WTC11 (cell line): ENCODE results near the gene AMACR.

Experiments used
- AR ChIP-seq: fragments of 250-450 bp; sonication (Bioruptor Pico); IDR thresholded peaks from 2 replicates; pipeline ENCODE4 v1.9.0; 2021; ENCODE audit warnings: mild to moderate bottlenecking
- ARID4B ChIP-seq: sonication (generic); formaldehyde crosslinking; IDR thresholded peaks from 2 replicates; pipeline ENCODE4 v1.8.0; 2023; ENCODE audit warnings: missing genetic modification reagents, mild to moderate bottlenecking, borderline replicate concordance
- CREB1 ChIP-seq: sonication (generic); formaldehyde crosslinking; IDR thresholded peaks from 2 replicates; pipeline ENCODE4 v1.8.0; 2023; ENCODE audit warnings: mild to moderate bottlenecking, missing genetic modification reagents
- CREM ChIP-seq: sonication (generic); formaldehyde crosslinking; IDR thresholded peaks from 2 replicates; pipeline ENCODE4 v1.8.1; 2022; ENCODE audit warnings: mild to moderate bottlenecking, missing genetic modification reagents, moderate library complexity
- CTCF ChIP-seq: fragments of 200-600 bp; IDR thresholded peaks from 2 replicates; pipeline ENCODE4 v1.8.0; 2022; ENCODE audit warnings: antibody characterized with exemption
- JUN ChIP-seq: sonication (generic); formaldehyde crosslinking; IDR thresholded peaks from 2 replicates; pipeline ENCODE4 v1.8.0; 2023; ENCODE audit warnings: mild to moderate bottlenecking, missing genetic modification reagents
- NR2C2 ChIP-seq: sonication (generic); formaldehyde crosslinking; IDR thresholded peaks from 2 replicates; pipeline ENCODE4 v1.8.0; 2022; ENCODE audit warnings: mild to moderate bottlenecking, missing genetic modification reagents
- NR3C1 ChIP-seq: sonication (generic); formaldehyde crosslinking; conservative IDR thresholded peaks from 2 replicates; pipeline ENCODE4 v1.8.1; 2023; ENCODE audit warnings: low read depth, mild to moderate bottlenecking, missing genetic modification reagents
- SMAD3 ChIP-seq: sonication (generic); formaldehyde crosslinking; IDR thresholded peaks from 2 replicates; pipeline ENCODE4 v1.8.0; 2022; ENCODE audit warnings: missing genetic modification reagents, mild to moderate bottlenecking, borderline replicate concordance
- SMAD4 ChIP-seq: sonication (generic); formaldehyde crosslinking; IDR thresholded peaks from 2 replicates; pipeline ENCODE4 v1.8.0; 2022; ENCODE audit warnings: mild to moderate bottlenecking, missing genetic modification reagents
- TEAD4 ChIP-seq: sonication (generic); formaldehyde crosslinking; IDR thresholded peaks from 2 replicates; pipeline ENCODE4 v1.8.0; 2022; ENCODE audit warnings: mild to moderate bottlenecking, missing genetic modification reagents
- ZNF532 ChIP-seq: fragments of 250-450 bp; sonication (Bioruptor Pico); IDR thresholded peaks from 2 replicates; pipeline ENCODE4 v1.9.0; 2021; ENCODE audit warnings: mild to moderate bottlenecking, borderline replicate concordance
- ZSCAN18 ChIP-seq: fragments of 250-450 bp; sonication (Bioruptor Pico); IDR thresholded peaks from 2 replicates; pipeline ENCODE4 v2.1.2; 2022; ENCODE audit warnings: mild to moderate bottlenecking, moderate library complexity

GRCh38 chr5:33984178-33984577, 23.7 kb downstream of the AMACR start:
- TF ChIP-seq CTCF (no peak), ARID4B (CRISPR knock-in tag) (no peak), SMAD3 (CRISPR knock-in tag) (no peak), SMAD4 (CRISPR knock-in tag) (no peak), CREB1 (CRISPR knock-in tag) (no peak), NR2C2 (CRISPR knock-in tag) (no peak), ZSCAN18 (CRISPR knock-in tag) (no peak), ZNF532 (no peak), NR3C1 (no peak), CREM (CRISPR knock-in tag) (no peak), TEAD4 (CRISPR knock-in tag) (no peak), AR (CRISPR knock-in tag) (no peak), JUN (CRISPR knock-in tag) (no peak)
